GM19463 (cell line): Measurements from ENCODE around the gene CMSS1.

Experiments used
- ATAC-seq: cut with Tn5 transposase; IDR thresholded peaks from one replicate; pipeline ENCODE4 v1.9.1; 2021; ENCODE audit warnings: mild to moderate bottlenecking, moderate library complexity; ENCODE audit not compliant: unreplicated experiment

The CMSS1 gene

DNA sequence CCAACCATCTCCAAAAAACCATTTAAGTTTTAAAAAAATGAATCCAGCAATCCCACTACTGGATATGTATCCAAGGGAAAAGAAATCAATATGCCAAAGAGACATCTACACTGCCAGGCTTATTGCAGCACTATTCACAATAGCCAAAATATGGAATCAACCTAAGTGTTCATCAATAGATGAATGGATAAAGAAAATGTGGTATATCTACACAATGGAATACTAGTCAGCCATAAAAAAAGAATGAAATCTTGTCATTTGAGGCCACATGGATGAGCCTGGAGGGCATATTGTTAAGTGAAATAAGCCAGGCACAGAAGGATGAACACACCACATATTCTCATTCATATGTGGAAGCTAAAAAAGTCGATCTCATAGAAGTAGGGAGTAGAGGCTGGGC is 160.6 kb downstream of the CMSS1 start:
- ATAC-seq: no peak

GRCh38 chr3:99980606-99981005 is 162.9 kb downstream of the CMSS1 start:
- ATAC-seq: no peak

DNA sequence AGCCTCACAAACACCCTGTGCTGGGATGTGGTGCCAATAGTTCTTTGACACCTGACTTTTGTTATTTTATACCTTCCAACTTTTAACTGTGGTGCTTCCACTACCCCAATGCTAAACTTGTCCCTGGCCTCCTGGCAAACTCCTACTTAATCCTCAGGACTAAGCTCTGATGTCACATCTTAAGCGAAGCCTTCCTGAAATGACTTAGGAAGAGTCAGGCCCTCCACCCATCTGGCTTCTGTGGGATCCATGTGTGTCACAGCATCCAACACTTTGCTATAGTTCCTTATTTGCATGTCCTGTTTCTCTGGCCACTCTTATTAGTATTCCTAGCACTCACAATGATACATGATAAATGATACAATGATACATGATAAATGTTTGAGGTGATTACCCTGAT is 163.5 kb downstream of the CMSS1 start:
- no peak for ATAC-seq

DNA sequence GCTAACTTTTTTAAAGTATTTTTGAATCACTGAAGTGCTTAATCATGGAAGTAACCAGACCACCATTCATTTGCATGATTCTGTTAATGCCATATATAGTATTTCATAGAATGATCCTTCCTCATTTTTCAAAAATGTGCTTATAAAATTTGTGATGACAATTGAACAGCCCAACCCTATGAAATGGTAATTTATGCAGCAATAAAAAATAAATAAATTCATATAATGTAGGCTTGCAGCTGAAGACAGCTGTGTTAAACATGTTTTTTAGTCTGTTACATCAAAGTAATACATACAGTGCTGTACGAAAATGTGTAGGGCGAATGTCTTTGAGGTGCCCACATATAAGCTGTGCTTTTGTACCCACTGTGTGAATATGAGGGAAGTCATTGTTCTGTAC is 165.0 kb downstream of the CMSS1 start:
- ATAC-seq: no peak

GRCh38 chr3:99984139-99984538 is 166.5 kb downstream of the CMSS1 start:
- ATAC-seq: no peak

GRCh38 chr3:99984668-99985067 is 167.0 kb downstream of the CMSS1 start:
- ATAC-seq: no peak

DNA sequence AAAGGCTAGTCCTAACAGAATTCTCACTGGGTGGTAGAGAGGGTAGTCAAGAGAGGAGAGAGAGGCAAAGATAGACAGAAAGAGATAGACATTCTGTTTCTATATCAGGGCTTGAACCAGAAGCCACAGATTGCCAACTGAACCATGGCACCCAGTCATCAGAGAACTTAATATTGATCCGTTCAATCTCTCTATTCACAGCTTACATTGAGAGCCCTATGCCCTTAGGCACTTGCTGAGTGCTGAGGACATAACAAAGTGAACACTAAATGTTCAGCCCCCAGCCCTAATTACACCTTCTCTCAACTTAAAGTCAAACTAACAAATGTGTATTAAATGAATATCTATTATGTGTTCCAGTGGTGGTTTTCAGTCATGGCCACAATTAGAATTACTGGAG is 172.5 kb downstream of the CMSS1 start:
- no peak for ATAC-seq

GRCh38 chr3:99997293-99997692 is 179.6 kb downstream of the CMSS1 start:
- no peak for ATAC-seq

- ATAC-seq: no peak
Measured at GRCh38 chr3:99999536-99999935, 181.9 kb downstream of the CMSS1 start.

GRCh38 chr3:100001083-100001482 is 183.4 kb downstream of the CMSS1 start:
- ATAC-seq: no peak

GRCh38 chr3:100001526-100002270 is 184.0 kb downstream of the CMSS1 start:
- ATAC-seq: no peak

DNA sequence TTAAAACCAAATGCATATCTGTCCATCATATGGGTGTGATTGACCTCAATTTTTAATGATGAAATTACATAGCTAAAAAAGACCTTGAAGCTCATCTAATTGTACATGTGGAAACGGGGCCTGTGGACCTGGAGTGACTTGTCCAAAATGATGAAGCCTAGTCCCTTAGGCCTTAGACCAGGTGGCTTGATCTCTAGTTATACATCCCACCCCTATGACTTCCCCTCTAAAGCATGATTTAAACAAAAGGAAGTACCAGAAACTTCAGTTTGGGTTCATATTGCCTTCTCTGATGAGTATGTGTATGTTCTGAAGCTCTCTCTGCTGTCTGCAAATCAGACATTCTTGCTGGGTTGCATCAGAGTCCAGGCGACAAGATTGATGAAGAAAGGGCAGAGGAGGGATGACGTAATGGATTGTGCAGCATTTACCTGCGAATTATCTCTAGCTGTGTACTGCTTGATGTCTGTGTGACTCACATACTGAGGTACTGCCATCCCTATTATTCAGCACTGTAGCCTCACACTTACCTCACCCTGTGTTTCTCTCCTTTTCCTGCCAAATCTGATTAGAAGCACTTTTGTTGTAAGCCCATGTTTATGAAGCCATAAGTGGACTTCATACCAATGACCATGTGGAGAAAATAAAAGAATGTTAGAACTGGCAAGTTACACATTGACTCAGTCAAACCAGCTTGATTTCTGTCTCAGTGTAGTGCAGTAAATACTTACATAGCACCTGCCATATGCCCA is 185.1 kb downstream of the CMSS1 start:
- ATAC-seq: no peak

GRCh38 chr3:100003609-100004503 is 186.2 kb downstream of the CMSS1 start:
- peak; percentile 61 for ATAC-seq

DNA sequence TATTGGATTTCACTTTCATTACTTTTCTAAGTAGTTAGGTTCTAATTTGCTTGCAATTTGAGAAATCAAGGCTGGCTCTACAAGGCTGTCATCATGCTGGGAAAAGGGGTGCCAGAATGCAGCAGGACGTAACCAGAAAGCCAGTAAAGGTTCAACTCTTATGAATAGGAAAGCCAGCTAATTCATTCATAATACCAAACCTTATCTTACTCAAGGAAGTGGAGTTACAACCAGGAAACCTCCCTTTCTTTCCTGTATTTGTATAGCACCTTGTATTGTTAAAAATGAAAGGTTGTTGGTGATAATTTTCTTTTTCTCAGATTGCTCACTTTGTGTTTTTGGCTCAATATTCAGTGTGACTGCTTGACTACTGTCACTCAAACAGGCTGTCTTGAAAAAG is 187.3 kb downstream of the CMSS1 start:
- no peak for ATAC-seq

GRCh38 chr3:100005665-100006393 is 188.2 kb downstream of the CMSS1 start:
- no peak for ATAC-seq

- ATAC-seq: no peak
Measured at GRCh38 chr3:100006570-100007271, 189.1 kb downstream of the CMSS1 start.

DNA sequence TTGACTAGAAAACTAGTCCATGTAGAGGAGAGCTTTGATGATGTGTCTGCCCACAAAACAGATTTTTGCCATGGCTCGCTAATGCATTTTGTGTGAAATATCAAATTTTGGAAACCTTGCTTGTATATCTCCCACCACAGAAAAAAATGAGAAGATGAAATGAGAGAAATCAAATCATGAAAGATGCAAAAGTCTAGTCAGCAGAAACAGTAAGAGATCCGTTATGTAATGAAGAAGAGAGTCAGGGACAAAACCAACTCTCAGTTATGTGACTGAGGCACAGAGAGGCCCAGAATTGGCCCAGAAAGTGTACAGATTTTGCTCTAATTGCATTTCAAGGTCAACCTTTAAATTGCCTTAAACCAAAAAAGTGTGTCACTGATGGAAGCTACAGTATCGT is 189.7 kb downstream of the CMSS1 start:
- no peak for ATAC-seq

- no peak for ATAC-seq
Measured at GRCh38 chr3:100008081-100008698, 190.5 kb downstream of the CMSS1 start.

DNA sequence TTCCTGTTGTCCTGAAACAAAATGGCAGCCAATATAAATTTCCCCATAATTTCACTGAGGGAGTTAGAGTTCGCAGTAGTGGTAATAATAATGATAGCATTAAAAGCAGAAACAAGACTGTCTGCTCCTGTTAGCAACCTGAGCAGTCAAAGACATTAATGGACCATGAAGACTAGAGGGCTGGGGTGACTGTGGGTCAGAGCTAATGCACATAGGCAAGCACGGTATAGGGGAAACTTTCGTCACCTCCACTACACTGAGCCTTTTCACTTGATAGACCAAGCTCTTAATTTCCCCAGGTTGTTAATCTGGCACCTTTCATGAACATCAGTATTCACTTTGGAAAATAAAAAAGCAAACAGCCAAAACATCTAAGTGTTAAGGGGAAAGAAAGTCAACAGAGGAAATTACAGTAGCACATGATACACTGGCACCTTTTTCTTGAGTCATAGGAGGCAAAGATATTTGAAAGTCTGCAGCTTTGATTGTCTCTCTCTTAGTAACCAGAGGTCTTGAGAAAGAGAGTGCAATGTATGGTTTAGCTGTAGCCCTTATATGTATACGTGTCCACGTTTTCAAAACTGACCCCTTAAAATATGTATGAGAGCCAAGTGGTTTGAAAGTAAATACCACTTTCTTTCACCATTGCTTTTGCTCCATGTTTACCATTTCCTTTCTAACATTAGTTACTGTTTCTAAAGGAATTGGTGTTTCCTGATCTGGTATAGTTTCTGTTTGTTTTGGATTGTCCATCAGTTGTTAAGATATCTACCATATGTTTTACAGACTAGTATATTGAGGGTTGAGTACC is 191.8 kb downstream of the CMSS1 start:
- ATAC-seq: no peak
